Activated effector memory CD4-positive, alpha-beta T cell treated with Interleukin-2 at 50 U/mL for 16 hours (primary cell): ENCODE results near the gene IFNA2.
"Not testable (repeated sequence)": the region's sequence is repeated elsewhere in the genome, so short reads cannot be mapped to it uniquely, and the experiment has no call there.

Experiments used
- DNase-seq: peaks from one replicate; pipeline ENCODE4 v3.0.0-alpha.2; 2020

Gene IFNA2

GRCh38 chr9:21381448-21382339 is 3.5 kb downstream of the IFNA2 start:
- no peak for DNase-seq

- not testable (repeated sequence) for DNase-seq
Measured at GRCh38 chr9:21371467-21371866, 13.7 kb downstream of the IFNA2 start.

GRCh38 chr9:21367957-21368356 is 17.2 kb downstream of the IFNA2 start, which contains the start of gene IFNA13:
Gene IFNA13, minus strand, starts transcription at chr9:21368057. Its CDS starts 47 bp downstream, at chr9:21368010.
- DNase-seq: no peak

- DNase-seq: not testable (repeated sequence)
Measured at GRCh38 chr9:21367169-21367568, 18.0 kb downstream of the IFNA2 start.

GRCh38 chr9:21362287-21362686 is 22.9 kb downstream of the IFNA2 start:
- DNase-seq: no peak

- no peak for DNase-seq
Measured at GRCh38 chr9:21357479-21358460, 27.4 kb downstream of the IFNA2 start.

- DNase-seq: no peak
Measured at GRCh38 chr9:21350787-21351186, 34.4 kb downstream of the IFNA2 start, which contains the start of gene IFNA6. Gene IFNA6, minus strand, starts transcription at chr9:21350887. Its CDS starts 0 bp downstream, at chr9:21350887.

- no peak for DNase-seq
Measured at GRCh38 chr9:21348430-21348970, 36.7 kb downstream of the IFNA2 start.

DNA sequence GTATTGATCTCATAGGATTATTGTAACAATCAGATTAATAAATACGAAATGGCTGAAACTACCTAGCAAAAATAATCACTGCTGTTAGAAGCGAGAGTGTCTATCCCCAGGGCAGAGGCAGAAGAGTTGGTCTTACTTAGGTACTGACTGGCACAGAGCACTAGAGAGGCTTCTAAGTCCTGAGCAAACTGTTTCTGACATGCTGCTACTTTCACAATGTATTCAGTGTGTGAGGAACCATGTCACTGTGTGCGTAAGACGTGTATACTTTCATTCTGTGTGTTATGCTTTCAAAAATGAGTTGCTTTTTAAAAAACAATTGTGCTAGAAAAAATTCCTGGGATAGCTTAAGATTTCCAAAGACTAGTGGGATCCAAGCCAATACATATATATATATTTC is 44.5 kb downstream of the IFNA2 start:
- DNase-seq: no peak

DNA sequence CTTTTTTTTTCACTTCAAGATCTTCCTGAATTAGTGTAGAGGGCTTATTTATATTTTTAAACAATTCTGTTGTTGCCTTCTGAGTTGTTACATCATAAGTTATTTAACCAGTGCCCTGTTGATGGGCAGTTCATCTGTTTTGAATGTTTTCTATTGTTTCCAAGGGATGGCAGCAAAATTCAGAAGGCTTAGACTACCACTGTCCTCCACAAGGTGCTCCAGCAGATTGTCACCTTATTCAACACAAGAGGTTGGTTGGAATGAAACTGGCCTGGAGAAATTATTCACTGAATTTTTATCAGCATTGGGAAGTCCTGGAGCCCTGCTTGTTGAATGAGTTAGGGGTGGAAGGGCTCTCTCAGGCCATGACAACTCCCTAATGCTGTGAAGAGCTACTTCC is 48.7 kb downstream of the IFNA2 start:
- no peak for DNase-seq

DNA sequence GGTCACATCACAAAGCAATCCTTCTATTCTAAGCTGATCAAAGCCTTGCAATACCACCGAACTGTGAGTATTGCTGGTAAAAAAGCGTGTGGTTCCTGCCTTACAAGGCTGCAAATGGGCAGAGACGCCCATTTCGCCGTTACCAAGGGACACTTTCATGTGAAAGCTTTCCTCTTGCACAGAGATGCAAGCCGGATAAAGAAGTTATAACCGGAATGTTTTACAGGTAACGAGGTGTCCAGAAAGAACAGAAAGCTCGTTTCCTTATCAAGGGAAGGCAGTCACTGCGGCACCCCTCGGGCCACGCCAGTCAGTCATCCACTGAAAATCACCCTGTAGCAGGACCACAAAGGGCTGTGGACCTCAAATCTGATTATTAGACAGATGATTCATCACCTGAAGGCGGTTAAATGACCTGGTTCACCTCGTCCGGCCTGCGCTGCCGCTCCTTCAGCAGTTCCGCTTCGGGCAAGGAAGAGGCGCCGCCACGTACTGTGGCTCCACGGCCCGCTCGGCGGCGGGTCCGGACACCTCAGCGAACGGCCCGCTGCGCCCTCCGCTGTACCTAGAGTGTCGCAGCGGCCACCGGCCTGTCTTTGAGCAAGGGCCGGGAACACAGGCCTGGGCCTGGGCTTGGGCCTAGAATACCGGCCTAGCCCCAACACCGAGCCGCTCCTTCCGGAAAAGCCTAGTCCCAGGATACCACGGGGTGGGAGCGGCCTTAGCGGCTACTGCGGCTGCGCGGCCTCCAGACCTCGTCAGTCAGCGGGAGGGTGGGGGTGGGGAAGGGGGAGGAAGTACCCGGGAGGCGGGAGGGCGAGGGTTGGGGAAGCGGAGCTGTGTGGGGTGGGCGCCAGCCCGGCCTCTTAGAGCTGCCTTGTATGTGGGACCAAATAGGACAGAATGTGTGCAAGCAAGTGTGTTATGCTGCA is 50.2 kb downstream of the IFNA2 start, which contains the start of gene KLHL9:
Gene KLHL9, minus strand, starts transcription at position 704 of the 932 bp plus-strand sequence. Its CDS starts 545 bp downstream, at position 159.
- DNase-seq: peak; percentile 77
